Measurements from ENCODE around the gene FERMT3.

FERMT3 gene

GRCh38 chr11:64267207-64267945 lies 60.9 kb downstream of the FERMT3 start:
- no peak for DNase-seq

- no peak for DNase-seq
These were observed 61.7 kb downstream of the FERMT3 start for GRCh38 chr11:64268025-64268892.

DNA sequence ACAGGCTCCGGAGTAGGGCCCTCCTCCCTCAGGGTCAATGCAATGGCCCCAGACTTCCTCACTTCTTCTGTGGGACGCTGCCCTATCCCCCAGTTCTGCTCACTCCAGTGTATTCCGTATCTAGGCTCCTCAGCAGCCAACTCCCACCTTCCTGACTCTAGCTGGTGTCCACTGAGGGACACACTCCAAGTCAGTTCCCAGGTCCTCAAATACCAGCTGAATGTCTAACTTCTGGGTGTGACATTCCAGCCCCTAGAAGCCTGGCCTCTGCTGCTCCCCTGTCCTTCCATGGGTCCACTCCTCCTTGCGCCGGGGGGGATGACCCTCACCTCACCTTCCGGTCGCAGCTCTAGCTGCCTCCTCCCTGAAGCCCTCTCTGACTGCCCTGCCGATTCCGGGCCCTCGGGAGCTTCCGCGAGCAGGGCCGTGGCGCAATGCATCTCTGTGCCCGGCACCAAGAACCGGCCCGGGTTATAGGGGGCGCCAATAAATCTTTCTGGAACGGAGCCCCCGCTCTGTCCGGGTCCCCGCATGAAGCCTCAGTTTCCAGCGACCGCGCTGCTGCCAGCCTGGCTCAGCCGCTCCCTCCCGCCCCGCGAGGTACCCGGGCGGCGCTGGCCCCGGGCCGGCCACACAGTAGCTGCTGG lies 62.5 kb downstream of the FERMT3 start:
- DNase-seq = peak; percentile 81

DNA sequence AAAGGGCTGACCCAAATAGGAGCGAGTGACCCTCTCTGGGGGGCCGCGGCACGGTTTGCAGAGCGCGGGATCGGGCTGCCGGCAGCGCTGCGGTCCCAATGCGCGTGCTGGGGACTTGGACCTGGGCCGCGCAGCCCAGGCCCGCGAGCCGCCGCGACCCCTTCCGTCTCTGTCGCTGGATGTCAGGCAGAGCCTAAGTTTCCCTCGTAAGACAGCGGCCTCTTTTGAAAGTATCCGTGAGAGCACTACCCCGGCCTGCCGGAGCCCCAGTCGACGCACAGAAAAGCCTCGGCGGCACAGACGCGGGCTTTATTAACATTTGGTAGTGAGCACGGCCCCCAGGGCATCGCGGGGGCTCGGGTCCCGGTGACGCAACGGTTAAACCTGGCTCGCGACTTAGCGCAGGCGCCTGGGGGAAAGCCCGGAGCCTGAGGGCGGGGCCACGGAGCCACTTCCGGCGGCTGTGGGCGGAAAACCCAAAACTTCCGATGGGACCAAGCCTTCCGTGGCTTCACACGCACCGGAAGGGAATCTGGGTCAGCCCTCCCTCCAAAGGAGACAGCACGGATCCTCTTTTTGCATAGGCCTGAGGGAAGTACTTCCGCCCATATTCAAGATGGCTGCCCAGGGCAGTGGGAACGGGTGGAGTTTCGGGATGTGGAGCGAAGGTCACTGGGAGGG lies 63.2 kb downstream of the FERMT3 start:
- peak; percentile 99 for DNase-seq

Measured in OCI-M1 (cell line).